A673 (cell line): ENCODE results near the gene FRAS1. TPM values are rescaled to one million over a fixed set of nuclear protein-coding genes. Genes with fewer than 3 reads are reported as not detected.
"Not testable (repeated sequence)": the region's sequence is repeated elsewhere in the genome, so short reads cannot be mapped to it uniquely, and the experiment has no call there.

Experiments used
- BruUV-seq: library from RNA; stranded (reverse); fragments of 400-500 nt; replicated peaks from 2 replicates; lab custom pipeline; 2021; lab: Mats Ljungman, UMichigan
- CTCF ChIA-PET: fragments of 300-600 bp; sonication (Branson Sonifier 250); formaldehyde crosslinking; loops from one replicate; lab custom pipeline; 2022; ENCODE audit warnings: antibody characterized with exemption; lab: Charles Lee
- POLR2A ChIA-PET: fragments of 300-600 bp; sonication (Branson Sonifier 250); formaldehyde crosslinking; loops from one replicate; lab custom pipeline; 2022; ENCODE audit warnings: antibody characterized with exemption; ENCODE audit not compliant: low non-redundant PET; lab: Charles Lee
- DNase-seq: peaks from one replicate; pipeline ENCODE4 v3.0.0-alpha.2; 2015; ENCODE audit warnings: low spot score
- H3K27ac ChIP-seq: fragments of 200-600 bp; sonication (generic); 2 replicates; pipeline ENCODE4 v1.5.1; 2016; ENCODE audit warnings: mixed run types, low read depth, mild to moderate bottlenecking, mixed read lengths, antibody characterized with exemption, low read length; ENCODE audit not compliant: poor library complexity, severe bottlenecking
- H3K27me3 ChIP-seq: fragments of 200-600 bp; sonication (generic); replicated peaks from 2 replicates; pipeline ENCODE4 v1.6.1; 2017; ENCODE audit warnings: mixed run types, low read depth, mild to moderate bottlenecking, mixed read lengths, antibody characterized with exemption, low read length; ENCODE audit not compliant: insufficient read depth, poor library complexity
- H3K36me3 ChIP-seq: fragments of 200-600 bp; sonication (generic); 2 replicates; pipeline ENCODE4 v1.6.1; 2016; ENCODE audit warnings: mixed run types, mild to moderate bottlenecking, mixed read lengths, antibody characterized with exemption, low read length; ENCODE audit not compliant: insufficient read depth, poor library complexity, severe bottlenecking
- H3K4me1 ChIP-seq: fragments of 200-600 bp; sonication (generic); 2 replicates; pipeline ENCODE4 v1.6.1; 2017; ENCODE audit warnings: mixed run types, mild to moderate bottlenecking, mixed read lengths, antibody characterized with exemption, low read length; ENCODE audit not compliant: insufficient read depth, poor library complexity, severe bottlenecking
- H3K4me3 ChIP-seq: fragments of 200-600 bp; sonication (generic); 2 replicates; pipeline ENCODE4 v1.5.1; 2016; ENCODE audit warnings: low read depth, mixed run types, mild to moderate bottlenecking, mixed read lengths, low read length; ENCODE audit not compliant: poor library complexity, severe bottlenecking
- H3K9me3 ChIP-seq: fragments of 200-600 bp; sonication (generic); 2 replicates; pipeline ENCODE4 v1.6.1; 2016; ENCODE audit warnings: mixed run types, low read depth, mild to moderate bottlenecking, mixed read lengths, antibody characterized with exemption, low read length; ENCODE audit not compliant: poor library complexity, severe bottlenecking
- CTCF ChIP-seq: fragments of 300-800, 200-600 bp; sonication (generic); conservative IDR thresholded peaks from 2 replicates; pipeline ENCODE4 v1.5.1; 2017; ENCODE audit warnings: low read depth, mild to moderate bottlenecking, antibody characterized with exemption, low read length, moderate library complexity, mixed read lengths
- EZH2 ChIP-seq: fragments of 200-600 bp; sonication (generic); IDR thresholded peaks from 2 replicates; pipeline ENCODE4 v1.6.1; 2017; ENCODE audit warnings: borderline replicate concordance, low read depth, mild to moderate bottlenecking, mixed read lengths, antibody characterized with exemption, low read length; ENCODE audit not compliant: poor library complexity, severe bottlenecking
- intact Hi-C: fragments of 100-400 bp; cut with micrococcal nuclease; formaldehyde crosslinking; loops from one replicate; pipeline ENCODE4 v1.10.0; 2022; ENCODE audit not compliant: unreplicated experiment
- total RNA-seq: library from RNA; stranded (reverse); gene quantifications from 2 replicates; pipeline ENCODE4 v1.2.3, GENCODE V29; 2021

FRAS1 gene
- total RNA-seq, 1 experiment from 2014 or later, result 0.06 TPM

- POLR2A ChIA-PET, result no interaction called here
- no peaks in the 10 kb centered on the region for H3K36me3 ChIP-seq
- CTCF ChIA-PET, result no interaction called here
- no peak overlapping the region for H3K27ac ChIP-seq
- BruUV-seq, result no TSS peak
- H3K4me1 ChIP-seq, result no peaks in the 10 kb centered on the region
- no peaks in the 10 kb centered on the region for H3K27me3 ChIP-seq
- TF ChIP-seq CTCF (no peak), EZH2 (no peak)
- H3K9me3 ChIP-seq, result no peaks in the 10 kb centered on the region
- intact Hi-C loops, result no loop called here
- DNase-seq, result no peak
- no peak overlapping the region for H3K4me3 ChIP-seq
Observed at GRCh38 chr4:78267790-78268189, 210.7 kb downstream of the FRAS1 start.

GRCh38 chr4:78268597-78268996 lies 211.5 kb downstream of the FRAS1 start:
- intact Hi-C loops, result no loop called here
- ChIA-PET POLR2A (no interaction called here), CTCF (no interaction called here)
- Histone ChIP-seq H3K36me3 (no peaks in the 10 kb centered on the region), H3K4me3 (no peak overlapping the region), H3K4me1 (no peaks in the 10 kb centered on the region), H3K27ac (no peak overlapping the region), H3K9me3 (no peaks in the 10 kb centered on the region), H3K27me3 (no peaks in the 10 kb centered on the region)
- BruUV-seq, result no TSS peak
- TF ChIP-seq CTCF, result no peak
- TF ChIP-seq EZH2, result no peak
- no peak for DNase-seq

- intact Hi-C loops, H3K4me3 ChIP-seq, POLR2A ChIA-PET, H3K4me1 ChIP-seq, DNase-seq, H3K36me3 ChIP-seq, BruUV-seq, H3K9me3 ChIP-seq, CTCF ChIA-PET, H3K27me3 ChIP-seq, H3K27ac ChIP-seq: not testable (repeated sequence)
Observed at GRCh38 chr4:78275450-78275849, 218.3 kb downstream of the FRAS1 start.

- TF ChIP-seq CTCF (no peak), EZH2 (no peak)
- no peak for DNase-seq
- Histone ChIP-seq H3K27ac (no peak overlapping the region), H3K4me3 (no peak overlapping the region), H3K36me3 (no peaks in the 10 kb centered on the region), H3K4me1 (no peaks in the 10 kb centered on the region), H3K27me3 (no peaks in the 10 kb centered on the region), H3K9me3 (no peaks in the 10 kb centered on the region)
- BruUV-seq, result no TSS peak
- intact Hi-C loops, result no loop called here
- POLR2A ChIA-PET, result no interaction called here
- CTCF ChIA-PET, result no interaction called here
Observed at GRCh38 chr4:78286281-78286680, 229.2 kb downstream of the FRAS1 start.
